Progenitor cell of endocrine pancreas (in vitro differentiated cells): ENCODE results near the gene HPSE. TPM values are rescaled to one million over a fixed set of nuclear protein-coding genes. Genes with fewer than 3 reads are reported as not detected.

Experiments
- DNase-seq: peaks from one replicate; pipeline ENCODE4 v3.0.0; 2021; ENCODE audit warnings: low spot score; ENCODE audit not compliant: unreplicated experiment
- H3K27ac Mint-ChIP-seq: 2 replicates; pipeline ENCODE4 v1.8.0; 2021; ENCODE audit warnings: mild to moderate bottlenecking, moderate library complexity, mixed read lengths
- H3K27me3 Mint-ChIP-seq: 2 replicates; pipeline ENCODE4 v1.8.0; 2021; ENCODE audit warnings: mixed read lengths
- H3K36me3 Mint-ChIP-seq: 2 replicates; pipeline ENCODE4 v1.8.0; 2022; ENCODE audit warnings: mixed read lengths; ENCODE audit not compliant: insufficient read depth
- H3K4me1 Mint-ChIP-seq: 2 replicates; pipeline ENCODE4 v1.8.0; 2021; ENCODE audit warnings: low read depth, mixed read lengths
- H3K4me3 Mint-ChIP-seq: 2 replicates; pipeline ENCODE4 v1.8.0; 2021; ENCODE audit warnings: low read depth, mild to moderate bottlenecking, moderate library complexity, mixed read lengths
- H3K9me3 Mint-ChIP-seq: 2 replicates; pipeline ENCODE4 v1.8.0; 2021; ENCODE audit warnings: low read depth, mixed read lengths
- CTCF ChIP-seq: fragments of 200-600 bp; sonication (generic); IDR thresholded peaks from one replicate; pipeline ENCODE4 v1.5.0; 2021; ENCODE audit warnings: antibody characterized with exemption, mild to moderate bottlenecking; ENCODE audit not compliant: unreplicated experiment
- total RNA-seq: library from RNA; stranded (reverse); gene quantifications from 2 replicates; pipeline ENCODE4 v1.2.1, GENCODE V29; 2021

The HPSE gene
- total RNA-seq, 1 donor from 2014 or later, result 3.6 TPM

DNA sequence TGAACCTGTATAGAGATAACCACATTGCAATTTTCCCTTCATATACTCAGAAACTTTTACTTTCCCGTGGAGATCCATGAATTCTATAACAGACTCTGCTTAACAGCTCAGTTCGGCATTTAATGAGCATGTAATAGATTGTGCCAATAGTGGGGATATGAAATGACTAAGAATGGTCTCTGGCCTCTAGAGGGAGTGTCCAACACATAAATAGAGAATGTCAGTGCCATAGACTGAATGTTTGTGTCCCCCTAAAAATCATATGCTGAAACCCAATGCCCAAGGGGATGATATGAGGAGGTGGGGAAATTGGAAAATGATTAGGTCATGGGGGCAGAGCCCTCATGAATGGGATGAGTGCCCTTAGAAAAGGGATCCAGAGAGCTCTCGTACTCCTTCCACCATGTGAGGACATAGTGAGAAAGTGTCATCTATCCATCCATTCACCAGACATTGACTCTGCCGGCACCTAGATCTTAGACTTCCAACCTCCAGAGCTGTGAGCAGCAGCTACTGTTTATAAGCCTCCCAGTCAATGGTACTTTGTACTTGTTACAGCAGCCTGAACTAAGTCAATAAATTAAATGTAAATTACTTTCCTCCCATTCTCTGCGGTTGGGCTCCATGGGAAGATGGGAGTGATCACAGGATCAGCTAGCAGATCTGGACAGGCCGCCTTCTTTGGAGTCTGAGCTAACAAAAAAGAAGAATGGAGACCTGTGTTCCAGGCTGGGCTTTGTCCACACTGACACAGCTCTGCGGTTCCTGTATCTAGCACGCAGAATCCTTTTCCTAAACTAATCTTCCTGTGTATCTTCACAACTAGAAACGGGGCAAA, 28.1 kb upstream of the HPSE start:
- no peaks in the 10 kb centered on the region for H3K9me3 Mint-ChIP-seq
- peaks cover 2% of the 10 kb centered on the region for H3K27me3 Mint-ChIP-seq
- H3K36me3 Mint-ChIP-seq, result no peaks in the 10 kb centered on the region
- no peak for DNase-seq
- peak; percentile 27 for TF ChIP-seq CTCF
- H3K4me1 Mint-ChIP-seq, result peaks cover 16% of the 10 kb centered on the region
- peak overlapping the region; percentile 91 for H3K27ac Mint-ChIP-seq
- no peak overlapping the region for H3K4me3 Mint-ChIP-seq

- DNase-seq, result no peak
- TF ChIP-seq CTCF, result no peak
- Mint-ChIP-seq H3K36me3 (no peaks in the 10 kb centered on the region), H3K9me3 (no peaks in the 10 kb centered on the region), H3K4me1 (peaks cover 24% of the 10 kb centered on the region), H3K27me3 (peaks cover 2% of the 10 kb centered on the region), H3K27ac (no peak overlapping the region), H3K4me3 (no peak overlapping the region)
These were observed 26.9 kb upstream of the HPSE start for GRCh38 chr4:83361416-83362103.

GRCh38 chr4:83360018-83360417, 25.4 kb upstream of the HPSE start:
- H3K9me3 Mint-ChIP-seq, result no peaks in the 10 kb centered on the region
- no peak for TF ChIP-seq CTCF

GRCh38 chr4:83358410-83358809, 23.8 kb upstream of the HPSE start:
- Mint-ChIP-seq H3K4me1 (peaks cover 20% of the 10 kb centered on the region), H3K36me3 (no peaks in the 10 kb centered on the region), H3K4me3 (no peak overlapping the region), H3K27me3 (no peaks in the 10 kb centered on the region), H3K9me3 (peaks cover 9% of the 10 kb centered on the region), H3K27ac (no peak overlapping the region)
- DNase-seq, result no peak
- TF ChIP-seq CTCF, result no peak

More at GRCh38 chr4:83360018-83360417, 25.4 kb upstream of the HPSE start:
- Mint-ChIP-seq H3K4me1 (peaks cover 23% of the 10 kb centered on the region), H3K27me3 (no peaks in the 10 kb centered on the region), H3K27ac (no peak overlapping the region), H3K4me3 (no peak overlapping the region), H3K36me3 (no peaks in the 10 kb centered on the region)
- no peak for DNase-seq

DNA sequence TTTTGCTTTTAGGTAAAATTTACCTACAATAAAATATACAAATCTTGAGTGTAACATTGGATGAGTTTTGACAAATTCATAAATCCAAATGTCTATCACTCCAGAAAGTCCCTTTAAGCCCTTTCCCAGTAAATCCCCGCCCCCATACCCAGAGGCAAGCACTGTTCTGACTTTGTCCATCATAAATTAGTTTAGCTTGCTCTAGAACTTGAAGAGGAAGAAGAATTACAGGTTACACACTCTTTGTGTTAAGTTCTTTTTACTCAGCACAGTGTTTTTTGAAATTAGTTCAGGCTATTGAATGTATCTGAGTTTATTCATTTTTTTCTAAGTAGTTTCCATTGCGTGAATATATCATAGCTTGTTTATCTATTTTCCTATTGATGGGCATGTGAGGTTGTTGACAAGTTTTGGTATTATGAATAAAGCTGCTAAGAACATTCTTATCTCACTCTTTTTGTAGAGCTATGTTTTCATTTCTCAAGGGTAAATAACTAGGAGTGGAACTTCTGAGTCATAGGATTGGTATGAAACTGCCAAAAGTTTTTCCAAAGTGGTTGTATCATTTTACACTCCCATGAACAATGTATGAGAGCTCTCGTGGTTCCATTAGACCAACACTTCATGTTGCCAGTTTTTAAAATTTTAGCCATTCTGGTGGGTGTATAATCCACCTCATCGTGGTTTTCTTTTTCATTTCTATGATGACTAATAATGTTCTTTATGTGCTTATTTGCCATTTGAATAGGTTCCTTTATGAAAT, 22.4 kb upstream of the HPSE start:
- peak overlapping the region; percentile 73 for H3K27ac Mint-ChIP-seq
- H3K36me3 Mint-ChIP-seq, result no peaks in the 10 kb centered on the region
- peaks cover 10% of the 10 kb centered on the region for H3K4me1 Mint-ChIP-seq
- peaks cover 11% of the 10 kb centered on the region for H3K9me3 Mint-ChIP-seq
- H3K4me3 Mint-ChIP-seq, result no peak overlapping the region
- H3K27me3 Mint-ChIP-seq, result no peaks in the 10 kb centered on the region
- no peak for DNase-seq
- no peak for TF ChIP-seq CTCF
